ENCODE data around the gene ST6GALNAC1.

- no peak for TF ChIP-seq POLR2AphosphoS5 (IDR thresholded peaks at IDR 0.05; ENCODE audit: insufficient read depth in 1 of 2, low read depth in 1 of 2)
- no peak for TF ChIP-seq POLR2A (IDR thresholded peaks at IDR 0.05)
Measured at GRCh38 chr17:76679239-76679638, 35.7 kb upstream of the ST6GALNAC1 start.

Data from vagina (tissue), 2 donors.